HepG2 (cell line): Measurements from ENCODE around the gene CDC14A. TPM values are rescaled to one million over a fixed set of nuclear protein-coding genes. Genes with fewer than 3 reads are reported as not detected.

Experiments used
- ATRX ChIP-seq: sonication (generic); formaldehyde crosslinking; IDR thresholded peaks from 2 replicates; pipeline ENCODE4 v1.4.0; 2020; ENCODE audit warnings: missing genetic modification reagents, borderline replicate concordance
- DRAP1 ChIP-seq: IDR thresholded peaks from 2 replicates; pipeline ENCODE4 v1.6.1; 2016; ENCODE audit warnings: missing genetic modification reagents, missing compliant biosample characterization
- ETS1 ChIP-seq: sonication (generic); formaldehyde crosslinking; IDR thresholded peaks from 2 replicates; pipeline ENCODE4 v1.4.0; 2020; ENCODE audit warnings: missing genetic modification reagents
- GLI4 ChIP-seq: sonication (generic); formaldehyde crosslinking; IDR thresholded peaks from 2 replicates; pipeline ENCODE4 v1.5.1; 2020; ENCODE audit warnings: missing genetic modification reagents, mild to moderate bottlenecking, moderate library complexity, borderline replicate concordance
- MAFG ChIP-seq: sonication (generic); formaldehyde crosslinking; IDR thresholded peaks from 2 replicates; pipeline ENCODE4 v1.5.1; 2020; ENCODE audit warnings: mild to moderate bottlenecking, missing genetic modification reagents
- MXI1 ChIP-seq: IDR thresholded peaks from 3 replicates; pipeline ENCODE4 v1.6.1; 2012; ENCODE audit warnings: low read depth, low read length, inconsistent platforms, borderline replicate concordance
- NCOA2 ChIP-seq: sonication (generic); formaldehyde crosslinking; IDR thresholded peaks from 2 replicates; pipeline ENCODE4 v1.8.0; 2022; ENCODE audit warnings: inconsistent platforms
- THRA ChIP-seq: sonication (generic); formaldehyde crosslinking; IDR thresholded peaks from 2 replicates; pipeline ENCODE4 v1.4.0; 2020; ENCODE audit warnings: missing genetic modification reagents, borderline replicate concordance
- ZNF460 ChIP-seq: sonication (generic); formaldehyde crosslinking; IDR thresholded peaks from 2 replicates; pipeline ENCODE4 v1.5.1; 2020; ENCODE audit warnings: missing genetic modification reagents, mild to moderate bottlenecking, borderline replicate concordance
- ZNF512 ChIP-seq: sonication (generic); formaldehyde crosslinking; IDR thresholded peaks from 2 replicates; pipeline ENCODE4 v1.4.0; 2020; ENCODE audit warnings: mild to moderate bottlenecking, missing genetic modification reagents
- ZNF563 ChIP-seq: sonication (generic); formaldehyde crosslinking; IDR thresholded peaks from 2 replicates; pipeline ENCODE4 v1.8.0; 2022; ENCODE audit warnings: mild to moderate bottlenecking, moderate library complexity, missing genetic modification reagents
- polyA plus RNA-seq, 8 experiments: library from polyadenylated mRNA; depleted of rRNA in 3 of 8; stranded (reverse) in 7 of 8; unstranded in 1 of 8; fragments of >200 nt; fragmentation: Illumina TruSeq in 4 of 8; extraction: Trizol in 4 of 8; gene quantifications; 2 replicates each; pipeline versions ENCODE4 v1.2.1 to v1.2.3, GENCODE V29; 2011 to 2016; ENCODE audit warnings: low read depth in 4 of 8, missing spikeins in 1 of 8, mixed read lengths in 1 of 8; ENCODE audit not compliant: insufficient read depth in 1 of 8
- total RNA-seq, 5 experiments: library from RNA; depleted of rRNA; stranded (reverse); fragments of >200 nt; fragmentation: Illumina TruSeq; extraction: Trizol; gene quantifications; 2 replicates each; pipeline ENCODE4 v1.2.3, GENCODE V29; 2016; ENCODE audit warnings: low read depth in 1 of 5

Gene CDC14A
- total and polyA plus RNA-seq, 2 of the 13 experiments (the other 11 are each of a cell fraction or from before 2014, with no cell fraction given) = 2.8 to 4.9 TPM

- TF ChIP-seq DRAP1 (CRISPR knock-in tag) (no peak), THRA (CRISPR knock-in tag) (no peak), ZNF512 (no peak), MXI1 (no peak), ZNF563 (CRISPR knock-in tag) (no peak), ZNF460 (CRISPR knock-in tag) (no peak), MAFG (no peak), NCOA2 (no peak), ATRX (CRISPR knock-in tag) (no peak), ETS1 (CRISPR knock-in tag) (no peak), GLI4 (CRISPR knock-in tag) (no peak)
These were observed 199.7 kb downstream of the CDC14A start (continued) for GRCh38 chr1:100552031-100552430.
